Activated T-helper 17 cell treated with anti-CD3 and anti-CD28 coated beads, Interleukin-2, amount 50 U/mL, for 72 hours (primary cell): Measurements from ENCODE around the gene ENPP7. TPM values are rescaled to one million over a fixed set of nuclear protein-coding genes. Genes with fewer than 3 reads are reported as not detected.

Experiments
- ATAC-seq: fragments of 150-1000 bp; cut with Tn5 transposase; replicated peaks from 2 replicates; pipeline ENCODE4 v1.10.0; 2021; ENCODE audit warnings: mild to moderate bottlenecking, moderate library complexity
- H3K27ac Mint-ChIP-seq: one replicate; pipeline ENCODE4 v1.8.0; 2022; ENCODE audit warnings: mixed read lengths
- H3K27me3 Mint-ChIP-seq: one replicate; pipeline ENCODE4 v1.8.0; 2022; ENCODE audit warnings: mixed read lengths
- H3K36me3 Mint-ChIP-seq: one replicate; pipeline ENCODE4 v1.8.0; 2022; ENCODE audit warnings: low read depth, mild to moderate bottlenecking, mixed read lengths
- H3K4me1 Mint-ChIP-seq: one replicate; pipeline ENCODE4 v1.8.0; 2022; ENCODE audit warnings: mixed read lengths
- H3K4me3 Mint-ChIP-seq: one replicate; pipeline ENCODE4 v1.8.0; 2022; ENCODE audit warnings: mild to moderate bottlenecking, mixed read lengths
- H3K9me3 Mint-ChIP-seq: one replicate; pipeline ENCODE4 v1.8.0; 2022; ENCODE audit warnings: mixed read lengths
- total RNA-seq, 2 donors: library from RNA; stranded (reverse); gene quantifications; one replicate each; pipeline ENCODE4 v1.2.3, GENCODE V29; 2022

ENPP7 gene
- total RNA-seq, 2 donors from 2014 or later, result 0.50 TPM; not detected in 1

DNA sequence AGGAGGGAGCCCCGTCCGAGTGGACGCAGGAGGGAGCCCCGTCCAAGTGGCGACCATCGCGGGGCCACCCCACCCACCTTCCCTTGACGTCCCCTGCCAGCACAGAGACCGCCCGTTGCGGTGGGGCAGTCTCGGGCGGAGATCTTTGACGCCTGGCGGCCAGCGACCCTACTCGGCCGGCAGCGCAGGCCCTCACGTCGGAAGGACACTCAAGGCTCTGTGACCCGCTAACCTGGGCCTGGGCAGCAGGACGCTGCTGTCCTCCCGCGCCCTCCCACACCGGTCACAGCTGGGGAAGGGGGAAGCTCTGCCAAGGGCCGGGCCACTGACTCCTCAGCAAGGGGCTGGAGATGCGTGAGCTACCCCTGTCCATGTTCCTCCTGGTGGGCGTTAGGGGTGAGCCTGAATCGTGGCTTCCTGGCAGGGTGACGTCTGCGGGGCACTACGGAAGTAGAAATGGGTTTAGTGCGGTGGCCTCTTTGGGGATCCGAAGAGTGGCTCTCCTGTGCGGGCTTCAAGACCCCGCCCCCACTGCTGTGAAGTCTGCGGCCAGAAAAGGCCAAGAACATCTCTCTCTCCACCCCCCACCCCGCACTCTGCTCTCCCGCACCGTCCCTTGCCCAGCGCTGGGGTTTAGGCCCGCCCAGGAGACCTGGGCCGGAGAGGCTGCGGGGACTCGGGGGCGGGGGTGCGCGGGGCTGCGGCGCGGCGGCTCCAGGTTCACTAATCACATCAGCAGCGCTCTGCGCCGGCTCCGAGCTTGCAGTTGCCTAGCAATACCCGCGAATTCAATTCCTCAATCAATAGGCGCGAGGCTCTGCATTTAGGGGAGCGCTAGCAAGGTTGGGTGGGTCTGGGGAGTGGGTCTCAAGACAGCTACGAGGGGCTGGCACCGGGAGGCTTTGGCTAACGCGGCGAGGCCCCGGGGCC, 60.3 kb downstream of the ENPP7 start:
- H3K4me1 Mint-ChIP-seq, result no peaks in the 10 kb centered on the region
- H3K9me3 Mint-ChIP-seq, result no peaks in the 10 kb centered on the region
- H3K27me3 Mint-ChIP-seq, result peaks cover 37% of the 10 kb centered on the region
- H3K4me3 Mint-ChIP-seq, result no peak overlapping the region
- H3K36me3 Mint-ChIP-seq, result no peaks in the 10 kb centered on the region
- ATAC-seq, result no peak
- no peak overlapping the region for H3K27ac Mint-ChIP-seq

DNA sequence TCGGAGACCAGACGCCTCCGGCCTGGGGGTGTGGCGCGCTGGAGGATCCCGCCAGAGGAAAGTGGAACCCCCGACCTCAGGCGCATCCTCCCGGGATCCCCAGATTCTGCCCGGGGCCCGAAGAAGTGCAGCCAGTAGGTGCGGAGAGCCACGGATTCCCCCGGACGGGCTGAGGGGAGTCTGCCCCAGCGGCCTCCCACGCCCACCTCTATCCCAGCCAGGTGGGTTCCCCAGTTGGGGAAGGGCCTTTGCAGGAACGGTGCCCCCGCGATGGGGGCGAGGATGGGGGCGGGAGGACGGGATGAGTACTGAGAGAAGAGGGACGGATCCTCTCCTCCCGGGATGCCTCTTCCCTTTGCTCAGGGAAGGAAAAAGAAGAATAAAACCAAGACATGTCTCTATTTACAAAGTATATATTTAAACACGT, 61.0 kb downstream of the ENPP7 start:
- Mint-ChIP-seq H3K4me1 (no peaks in the 10 kb centered on the region), H3K9me3 (no peaks in the 10 kb centered on the region), H3K4me3 (no peak overlapping the region), H3K27me3 (peaks cover 33% of the 10 kb centered on the region), H3K36me3 (no peaks in the 10 kb centered on the region), H3K27ac (no peak overlapping the region)
- no peak for ATAC-seq

Other genes with a start within 250 kb of the ENPP7 start
- not detected for gene RBFOX3, start 119.9 kb upstream of the ENPP7 start, total RNA-seq
- gene CBX2, start 47.2 kb downstream of the ENPP7 start, total RNA-seq, result 1 to 10 TPM in 1 of 2 donors, under 1 TPM in 1; 0.50 to 1.6 TPM
- gene CBX8, start 66.1 kb downstream of the ENPP7 start, total RNA-seq, result 1 to 10 TPM; 1.6 to 5.5 TPM
- gene CBX4, start 108.5 kb downstream of the ENPP7 start, total RNA-seq, result 1 to 10 TPM; 8.7 to 9.1 TPM